Head of caudate nucleus (tissue), 42 donors: ENCODE data around the gene CFAP107.
"Not testable (repeated sequence)": the region's sequence is repeated elsewhere in the genome, so short reads cannot be mapped to it uniquely, and the experiment has no call there.

Experiments used
- DNase-seq, 42 donors: peaks; one replicate each; pipeline versions ENCODE4 v3.0.0 to v3.0.0-alpha.2; 2020 to 2021; ENCODE audit warnings: mixed read lengths in 7 of 42
- intact Hi-C: fragments of 100-400 bp; cut with DNase I; formaldehyde crosslinking; loops from one replicate; pipeline ENCODE4 v1.15.0; 2022

The CFAP107 gene

GRCh38 chr1:12745992-12746323 is at the start of gene CFAP107:
Gene CFAP107, plus strand, starts transcription at chr1:12746200. Its CDS starts 231 bp downstream, at chr1:12746431.
- DNase-seq = no peak
- intact Hi-C loops = no loop called here

- no peak for DNase-seq
These were observed 49.3 kb upstream of the CFAP107 start for GRCh38 chr1:12696658-12697057.

GRCh38 chr1:12697397-12697796 is 48.6 kb upstream of the CFAP107 start:
- DNase-seq = no peak
- intact Hi-C loops = no loop called here

More at GRCh38 chr1:12696658-12697057, 49.3 kb upstream of the CFAP107 start:
- intact Hi-C loops = no loop called here

DNA sequence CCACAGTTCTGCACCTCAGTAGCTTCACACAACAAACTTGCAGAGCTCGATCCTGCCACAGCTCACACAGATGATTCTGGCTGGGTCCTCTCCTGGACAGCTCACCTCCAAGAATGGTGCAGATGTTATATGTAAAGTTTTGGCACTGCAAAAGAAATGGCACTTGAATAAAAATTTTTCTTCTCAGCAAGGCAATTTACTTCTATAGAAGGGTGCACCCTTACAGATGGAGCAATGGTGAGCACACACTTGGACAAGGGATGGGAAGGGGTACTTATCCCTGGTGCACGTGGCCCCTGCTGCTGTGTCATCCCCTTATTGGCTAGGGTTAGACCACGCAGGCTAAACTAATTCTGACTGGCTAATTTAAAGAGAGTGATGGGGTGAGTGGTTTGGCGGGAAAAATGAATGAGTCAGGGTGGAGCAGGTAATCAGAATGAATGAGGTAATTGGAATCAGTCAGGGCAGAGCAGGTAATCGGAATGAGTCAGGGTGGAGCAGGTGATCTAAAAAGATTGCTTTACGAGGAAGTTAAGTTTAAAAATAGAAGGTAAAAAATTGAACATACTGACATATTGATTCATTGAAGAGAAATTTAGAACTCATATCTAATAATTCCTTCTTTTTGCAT is 42.1 kb upstream of the CFAP107 start:
- intact Hi-C loops = no loop called here
- peak in 1 of 42 donors; percentile 18 for DNase-seq

DNA sequence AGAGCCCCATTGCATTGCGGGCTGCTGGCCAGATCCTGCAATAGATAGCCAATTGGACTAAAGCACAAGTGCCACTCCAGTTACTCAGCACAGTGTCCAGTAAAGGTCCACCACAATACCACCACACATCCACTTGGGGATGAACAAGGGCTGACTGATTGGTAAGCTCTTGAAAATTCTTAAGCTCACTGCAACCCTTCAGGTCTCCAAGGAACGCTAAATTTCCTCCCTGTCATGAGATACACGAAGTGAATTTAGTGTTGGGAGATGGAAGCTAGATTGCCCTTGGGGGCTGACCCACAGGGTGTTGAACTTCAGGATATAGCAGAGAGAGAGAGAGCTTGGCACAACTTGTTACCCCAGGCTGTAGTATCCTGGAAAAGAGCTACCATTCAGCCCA is 39.9 kb upstream of the CFAP107 start:
- intact Hi-C loops = no loop called here

GRCh38 chr1:12708396-12709090 is 37.5 kb upstream of the CFAP107 start:
- intact Hi-C loops = no loop called here
- no peak for DNase-seq

More for the DNA sequence above, 39.9 kb upstream of the CFAP107 start:
- no peak for DNase-seq

DNA sequence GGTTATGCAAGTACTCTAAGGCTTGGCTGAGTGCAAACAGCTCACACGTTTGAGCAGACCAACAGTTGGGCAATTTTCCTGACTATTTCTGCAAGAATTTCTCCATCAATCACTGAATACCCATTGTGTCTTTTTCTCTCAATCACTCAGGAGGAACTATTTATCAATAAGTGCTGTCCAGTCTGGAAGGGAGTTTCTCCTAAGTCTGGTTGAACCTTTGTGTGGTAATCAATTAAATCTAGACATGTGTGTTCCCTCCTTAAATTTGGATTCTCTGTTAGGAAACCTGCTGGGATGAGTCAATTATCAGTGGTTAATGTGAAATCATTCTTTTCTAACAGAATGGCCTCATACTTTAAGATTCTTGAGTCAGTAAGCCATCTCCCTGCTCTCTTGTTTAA is 36.9 kb upstream of the CFAP107 start:
- intact Hi-C loops = no loop called here
- DNase-seq = no peak

DNA sequence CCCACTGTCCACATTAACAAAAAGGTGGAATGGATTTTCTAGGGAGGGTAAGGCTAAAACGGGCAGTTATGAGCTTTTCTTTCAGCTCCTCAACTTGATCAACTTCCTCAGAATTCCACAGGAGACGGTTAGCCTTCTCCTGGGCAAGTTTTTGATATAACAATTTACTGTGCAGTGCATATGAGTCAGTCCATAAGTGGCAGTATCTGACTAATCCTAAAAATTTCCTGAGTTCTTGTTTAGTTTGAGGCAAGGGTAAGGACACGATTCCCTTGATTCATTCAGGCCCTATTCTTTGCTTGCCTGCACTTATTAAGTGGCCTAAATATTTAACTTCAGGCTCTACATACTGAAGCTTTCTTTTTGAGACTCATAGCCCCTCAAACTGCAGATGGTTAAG is 36.3 kb upstream of the CFAP107 start:
- intact Hi-C loops = no loop called here
- DNase-seq = no peak

DNA sequence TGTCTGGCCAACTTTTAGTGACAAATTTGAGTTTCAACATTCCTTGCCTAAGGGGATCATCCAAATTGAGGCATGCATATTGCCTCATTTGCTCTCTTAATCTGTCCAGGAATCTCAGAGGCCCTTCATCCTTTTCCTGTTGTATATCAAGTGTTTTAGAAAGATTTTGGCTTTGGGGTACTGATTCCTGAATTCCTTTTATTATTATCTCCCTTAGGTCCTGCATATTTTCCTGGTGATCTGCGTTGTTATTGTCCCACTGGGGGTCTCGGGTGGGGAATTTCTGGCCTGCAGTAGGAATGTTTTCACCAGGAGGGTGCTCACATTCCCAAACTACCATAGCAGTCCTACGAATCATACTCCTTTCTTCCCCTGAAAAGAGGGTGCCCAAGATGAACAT is 34.5 kb upstream of the CFAP107 start:
- no peak for DNase-seq
- intact Hi-C loops = no loop called here

- intact Hi-C loops = no loop called here
- DNase-seq = no peak
These were observed 33.9 kb upstream of the CFAP107 start for GRCh38 chr1:12712076-12712475.

DNA sequence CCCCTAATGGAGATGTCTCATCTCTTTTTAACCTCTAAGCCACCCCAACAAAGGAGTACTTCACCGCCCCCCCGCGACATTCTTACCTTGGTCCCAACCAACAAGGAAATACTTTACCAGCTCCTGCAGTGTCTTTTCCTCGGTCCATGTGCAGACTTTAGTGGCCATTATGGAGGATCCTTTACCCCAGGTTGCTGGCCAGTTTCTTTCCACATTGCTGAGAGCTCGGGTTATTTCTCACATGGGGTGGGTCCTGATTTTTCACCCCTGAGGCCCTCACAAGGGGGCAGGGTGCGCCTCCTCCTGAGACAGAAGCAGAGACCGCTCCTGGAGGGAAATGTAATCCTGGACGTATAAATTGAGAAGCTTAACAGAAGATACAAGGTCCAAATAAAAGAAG is 33.1 kb upstream of the CFAP107 start:
- intact Hi-C loops = no loop called here
- no peak for DNase-seq

GRCh38 chr1:12713651-12714050 is 32.3 kb upstream of the CFAP107 start:
- intact Hi-C loops = not testable (repeated sequence)

DNA sequence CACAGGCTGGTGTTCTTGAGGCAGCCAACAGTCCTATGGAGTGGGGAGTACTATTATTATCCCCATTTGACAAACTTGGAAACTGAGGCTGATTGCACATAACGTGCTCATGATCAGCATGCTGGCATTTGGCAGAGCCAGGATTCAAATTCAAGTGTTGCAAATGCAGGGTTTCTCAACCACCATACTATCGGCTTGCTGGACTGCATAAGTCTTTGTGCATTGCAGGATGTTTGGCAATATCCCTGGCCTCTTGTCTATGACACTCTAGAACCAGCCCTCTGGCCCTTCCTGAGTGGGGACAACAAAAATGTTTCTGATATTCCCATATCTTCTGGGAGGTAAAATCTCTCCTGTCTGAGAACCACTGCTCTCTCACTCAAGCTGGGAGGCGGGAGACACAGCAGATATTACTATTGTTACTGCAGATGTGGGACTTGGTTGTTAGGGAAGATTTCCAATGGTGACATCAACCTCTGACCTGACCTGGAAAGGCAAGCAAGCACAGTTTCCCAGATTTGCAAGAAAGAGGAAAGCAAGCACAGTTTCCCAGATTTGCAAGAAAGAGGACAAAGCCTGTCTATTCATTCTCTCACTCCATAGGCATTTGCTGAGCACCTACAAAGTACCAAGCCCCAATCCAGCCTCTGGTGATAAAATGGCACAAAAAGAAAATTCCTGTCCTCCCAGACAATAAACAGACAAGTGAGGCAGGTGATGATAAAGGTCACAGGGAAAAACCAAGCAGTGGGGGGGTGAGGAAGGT is 31.1 kb upstream of the CFAP107 start:
- no peak for DNase-seq
- intact Hi-C loops = no loop called here

More at GRCh38 chr1:12713651-12714050, 32.3 kb upstream of the CFAP107 start:
- not testable (repeated sequence) for DNase-seq

DNA sequence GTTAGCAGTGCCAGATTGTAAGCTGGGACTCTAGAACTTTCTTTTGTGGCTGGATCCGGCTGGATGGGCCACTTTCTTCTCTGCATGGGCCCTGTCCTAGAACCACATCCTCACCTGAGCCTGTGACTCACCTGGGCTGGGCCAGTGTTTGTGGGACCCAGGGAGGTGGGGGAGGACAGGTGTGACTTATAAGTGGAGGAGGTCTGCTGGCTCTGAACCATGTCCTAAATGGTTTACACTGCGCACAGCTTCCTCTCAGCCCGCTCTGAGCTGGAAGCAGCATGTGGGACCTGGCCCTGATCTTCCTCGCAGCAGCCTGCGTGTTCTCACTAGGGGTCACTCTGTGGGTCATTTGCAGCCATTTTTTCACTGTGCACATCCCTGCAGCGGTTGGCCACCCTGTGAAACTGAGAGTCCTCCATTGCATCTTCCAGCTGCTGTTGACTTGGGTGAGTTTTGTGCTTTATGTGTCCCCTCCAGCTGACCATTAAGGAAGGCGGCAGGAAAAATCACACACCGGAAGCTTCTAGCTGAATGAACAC is 30.0 kb upstream of the CFAP107 start, which contains the start of gene AADACL3:
AADACL3 (plus strand) TSS at position 215 of the 542 bp plus-strand sequence; CDS start at position 282, 67 bp downstream.
- DNase-seq = no peak
- intact Hi-C loops = no loop called here

DNA sequence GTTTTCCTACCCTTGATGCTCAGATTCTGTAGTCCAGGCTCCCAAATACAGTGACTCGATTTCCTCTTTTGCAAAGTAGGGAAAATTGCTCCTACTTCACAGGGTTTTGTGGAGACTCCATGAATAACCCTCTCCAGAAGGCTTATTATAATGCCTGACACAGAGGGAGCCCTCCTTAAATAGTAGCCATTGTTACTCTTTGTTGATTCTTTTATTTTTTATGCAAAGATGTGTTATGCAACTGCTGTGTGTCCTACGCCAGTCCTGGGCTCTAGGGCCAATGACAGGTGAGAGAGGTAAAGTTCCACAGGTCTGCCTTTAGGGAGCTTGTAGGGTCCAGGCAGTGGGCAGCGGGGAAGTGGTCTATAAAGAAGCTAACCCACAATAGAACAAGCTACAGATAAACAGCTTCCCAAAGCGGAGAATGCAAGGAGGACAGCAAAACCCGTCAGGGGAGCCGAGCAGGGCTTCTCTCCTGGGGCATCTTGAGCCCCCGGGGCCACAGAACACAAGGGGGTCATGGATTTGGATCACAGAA is 28.6 kb upstream of the CFAP107 start:
- DNase-seq = no peak
- intact Hi-C loops = no loop called here

- intact Hi-C loops = no loop called here
- no peak for DNase-seq
These were observed 23.4 kb upstream of the CFAP107 start for GRCh38 chr1:12722626-12723025.

DNA sequence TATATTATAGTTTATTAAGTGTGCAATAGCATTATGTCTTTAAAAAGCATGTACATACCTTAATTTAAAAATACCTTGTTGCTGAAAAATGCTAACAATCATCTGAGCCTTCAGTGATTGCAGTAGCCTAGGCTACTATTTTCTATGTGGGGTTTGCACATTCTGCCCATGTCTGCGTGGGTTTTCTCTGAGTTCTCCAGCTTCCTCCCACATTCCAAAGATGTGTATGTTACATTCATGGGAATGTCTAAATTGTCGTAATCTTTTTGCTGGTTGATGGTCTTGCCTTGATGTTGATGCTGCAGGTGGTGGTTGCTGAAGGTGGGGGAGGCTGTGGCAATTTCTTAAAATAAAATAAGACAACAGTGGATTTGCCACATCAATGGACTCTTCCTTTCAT is 17.6 kb upstream of the CFAP107 start:
- no peak for DNase-seq
- intact Hi-C loops = no loop called here

- intact Hi-C loops = no loop called here
- no peak for DNase-seq
These were observed 15.8 kb upstream of the CFAP107 start for GRCh38 chr1:12730156-12730555.

DNA sequence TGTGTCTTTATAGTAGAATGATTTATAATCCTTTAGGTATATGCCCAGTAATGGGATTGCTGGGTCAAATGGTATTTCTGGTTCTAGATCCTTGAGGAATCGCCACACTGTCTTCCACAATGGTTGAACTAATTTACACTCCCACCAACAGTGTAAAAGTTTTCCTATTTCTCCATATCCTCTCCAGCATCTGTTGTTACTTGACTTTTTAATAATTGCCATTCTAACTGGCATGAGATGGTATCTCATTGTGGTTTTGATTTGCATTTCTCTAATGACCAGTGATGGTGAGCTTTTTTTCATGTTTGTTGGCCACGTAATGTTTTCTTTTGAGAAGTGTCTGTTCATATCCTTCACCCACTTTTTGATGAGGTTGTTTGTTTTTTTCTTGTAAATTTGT is 14.9 kb upstream of the CFAP107 start:
- intact Hi-C loops, DNase-seq: not testable (repeated sequence)

DNA sequence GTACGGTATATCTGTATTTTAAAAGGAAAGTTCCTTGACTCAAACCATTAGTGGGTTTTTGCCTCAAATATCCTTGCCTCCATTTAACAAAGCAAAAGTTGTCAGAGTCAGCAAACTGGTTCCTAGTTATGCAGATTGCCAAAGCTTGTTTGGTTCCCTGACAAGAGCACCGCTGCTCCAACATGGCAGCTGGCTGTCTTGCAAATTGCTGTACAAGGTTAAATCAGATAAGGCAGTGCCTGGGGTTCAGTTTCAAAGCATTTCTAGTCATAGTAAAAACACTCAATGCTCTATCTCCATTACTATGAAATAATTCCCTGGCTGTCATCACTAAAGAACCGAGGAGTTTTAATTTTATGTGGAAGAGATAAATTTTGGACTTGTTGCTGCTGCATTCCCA is 11.3 kb upstream of the CFAP107 start:
- DNase-seq = no peak
- intact Hi-C loops = no loop called here
